ENCODE measurements around the gene RPL4. TPM values are rescaled to one million over a fixed set of nuclear protein-coding genes. Genes with fewer than 3 reads are reported as not detected.
A peak's percentile ranks its signal among the peaks of the same experiment; 100 is the strongest.

Gene RPL4
- total and polyA plus RNA-seq, 10 of the 15 experiments (the other 5 are each of a cell fraction or from before 2014, with no cell fraction given), result 2,004 to 8,888 (median 4,667) TPM

GRCh38 chr15:66498501-66499386 lies 5.9 kb downstream of the RPL4 start:
- ATAC-seq (peak; percentile 13), DNase-seq (ENCODE audit: low read depth, low spot score) (no peak), FAIRE-seq (no peak)
- ChIA-PET SMC1A (ENCODE audit: uncharacterized antibody, unreplicated experiment) (interaction anchor here (0.8 to 6.2 kb wide), 24 partner anchors 24 to 582 kb away, joined by 3 to 51 read pairs (median 4); partner anchors contain the start of gene MAP2K1), POLR2A (interaction anchor here (0.5 to 4.0 kb wide), 7 partner anchors 25 to 711 kb away, joined by 3 to 26 read pairs (median 3); partner anchors contain the start of gene MAP2K1), RAD21 (ENCODE audit: unreplicated experiment) (interaction anchor here (0.5 to 3.2 kb wide), 23 partner anchors 9 to 1715 kb away, joined by 3 to 65 read pairs (median 3); partner anchors contain the start of genes DIS3L and MAP2K1), CTCF (interaction anchor here (0.6 to 5.2 kb wide), 47 partner anchors 8 to 631 kb away, joined by 3 to 103 read pairs (median 5); partner anchors contain the start of genes DIS3L, MAP2K1, MEGF11 and TIPIN)
- WGBS (ENCODE audit: insufficient coverage, insufficient replicate concordance, low lambda C conversion rate, missing lambda C conversion rate), result 48% methylated on average over 3 of the region's 3 CpGs
- peaks cover 7 to 40% of the 10 kb centered on the region in 2 experiments for H3K36me3 ChIP-seq (ENCODE audit: control insufficient read depth in 2 of 2, insufficient read depth in 2 of 2, low read length in 1 of 2)
- H3K4me1 ChIP-seq (ENCODE audit: control insufficient read depth, insufficient read depth, low read length), result peaks cover 4% of the 10 kb centered on the region; the same call in 1 of the 2 replicates
- H3K27me3 ChIP-seq (replicated peaks in 1 of 2; ENCODE audit: control insufficient read depth in 2 of 2, insufficient read depth in 2 of 2, low read length in 1 of 2), result no peaks in the 10 kb centered on the region
- intact Hi-C loops (cut with micrococcal nuclease; ENCODE audit: unreplicated experiment), result loop anchor here (1.0 to 5.0 kb wide), 2 partner anchors 108 to 206 kb away; partner anchors contain the start of gene DIS3L
- no peak overlapping the region for H3K27ac ChIP-seq (ENCODE audit: control insufficient read depth, insufficient read depth)
- BruUV-seq (replicated peaks), result no TSS peak
- H3K79me2 ChIP-seq (ENCODE audit: control insufficient read depth, insufficient read depth, low read length), result peaks cover 52% of the 10 kb centered on the region
- no peak overlapping the region for H3K4me3 ChIP-seq
- no peak overlapping the region for H3K9ac ChIP-seq (ENCODE audit: control insufficient read depth, insufficient read depth, low read length)
- H3K9me3 ChIP-seq (replicated peaks; ENCODE audit: control insufficient read depth, insufficient read depth, low read length), result no peaks in the 10 kb centered on the region
- no peak overlapping the region for H3K4me2 ChIP-seq (ENCODE audit: control insufficient read depth, insufficient read depth)
- H2AFZ ChIP-seq (ENCODE audit: control insufficient read depth, low read depth, low read length), result no peak overlapping the region
- in situ Hi-C loops (cut with MboI), result no loop called here
- H4K20me1 ChIP-seq (ENCODE audit: control insufficient read depth, insufficient read depth), result peaks cover 3% of the 10 kb centered on the region; the same call in 1 of the 2 replicates
- TF ChIP-seq RBBP5 (conservative IDR thresholded peaks at IDR 0.05), result no peak
- no peak for TF ChIP-seq HDAC6 (IDR thresholded peaks at IDR 0.05; ENCODE audit: unreplicated experiment)
- no peak for TF ChIP-seq SUZ12 (IDR thresholded peaks at IDR 0.05; ENCODE audit: unreplicated experiment)
- no peak for TF ChIP-seq TCF12 (IDR thresholded peaks at IDR 0.05; ENCODE audit: low read depth, low read length)
- TF ChIP-seq POU2F2 (IDR thresholded peaks at IDR 0.05; ENCODE audit: borderline replicate concordance, low read depth, low read length), result no peak
- TF ChIP-seq POLR2AphosphoS5 (IDR thresholded peaks at IDR 0.05; ENCODE audit: low read length), result peak; percentile 55
- TF ChIP-seq ZNF384 (IDR thresholded peaks at IDR 0.05; ENCODE audit: borderline replicate concordance, low read depth, low read length), result no peak
- TF ChIP-seq, protein P1, sequence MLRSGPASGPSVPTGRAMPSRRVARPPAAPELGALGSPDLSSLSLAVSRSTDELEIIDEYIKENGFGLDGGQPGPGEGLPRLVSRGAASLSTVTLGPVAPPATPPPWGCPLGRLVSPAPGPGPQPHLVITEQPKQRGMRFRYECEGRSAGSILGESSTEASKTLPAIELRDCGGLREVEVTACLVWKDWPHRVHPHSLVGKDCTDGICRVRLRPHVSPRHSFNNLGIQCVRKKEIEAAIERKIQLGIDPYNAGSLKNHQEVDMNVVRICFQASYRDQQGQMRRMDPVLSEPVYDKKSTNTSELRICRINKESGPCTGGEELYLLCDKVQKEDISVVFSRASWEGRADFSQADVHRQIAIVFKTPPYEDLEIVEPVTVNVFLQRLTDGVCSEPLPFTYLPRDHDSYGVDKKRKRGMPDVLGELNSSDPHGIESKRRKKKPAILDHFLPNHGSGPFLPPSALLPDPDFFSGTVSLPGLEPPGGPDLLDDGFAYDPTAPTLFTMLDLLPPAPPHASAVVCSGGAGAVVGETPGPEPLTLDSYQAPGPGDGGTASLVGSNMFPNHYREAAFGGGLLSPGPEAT (IDR thresholded peaks at IDR 0.05; ENCODE audit: low read depth), result no peak
- TF ChIP-seq MYB (IDR thresholded peaks at IDR 0.05; ENCODE audit: borderline replicate concordance, low read depth, low read length), result no peak
- TF ChIP-seq, protein P2, sequence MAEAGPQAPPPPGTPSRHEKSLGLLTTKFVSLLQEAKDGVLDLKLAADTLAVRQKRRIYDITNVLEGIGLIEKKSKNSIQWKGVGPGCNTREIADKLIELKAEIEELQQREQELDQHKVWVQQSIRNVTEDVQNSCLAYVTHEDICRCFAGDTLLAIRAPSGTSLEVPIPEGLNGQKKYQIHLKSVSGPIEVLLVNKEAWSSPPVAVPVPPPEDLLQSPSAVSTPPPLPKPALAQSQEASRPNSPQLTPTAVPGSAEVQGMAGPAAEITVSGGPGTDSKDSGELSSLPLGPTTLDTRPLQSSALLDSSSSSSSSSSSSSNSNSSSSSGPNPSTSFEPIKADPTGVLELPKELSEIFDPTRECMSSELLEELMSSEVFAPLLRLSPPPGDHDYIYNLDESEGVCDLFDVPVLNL (IDR thresholded peaks at IDR 0.05; ENCODE audit: low read depth, low read length), result no peak
- no peak for TF ChIP-seq CEBPB (IDR thresholded peaks at IDR 0.05; ENCODE audit: borderline replicate concordance in 1 of 2, low read depth in 2 of 2, low read length in 2 of 2)
- TF ChIP-seq CBX5 (IDR thresholded peaks at IDR 0.05; ENCODE audit: low read depth), result no peak
- no peak for TF ChIP-seq RFX5 (IDR thresholded peaks at IDR 0.05; ENCODE audit: low read depth, low read length)
- TF ChIP-seq EZH2 (IDR thresholded peaks at IDR 0.05; ENCODE audit: borderline replicate concordance, control insufficient read depth, low read depth, low read length), result no peak
- TF ChIP-seq RAD21 (IDR thresholded peaks at IDR 0.05; ENCODE audit: insufficient read depth, low read depth, low read length), result peak; percentile 41; the same call in 1 of the 2 replicates
- no peak for TF ChIP-seq POLR2A (IDR thresholded peaks at IDR 0.05; ENCODE audit: low read depth, low read length)
- TF ChIP-seq NR2C1 (IDR thresholded peaks at IDR 0.05), result no peak
- no peak for TF ChIP-seq IRF4 (IDR thresholded peaks at IDR 0.05; ENCODE audit: low read depth, low read length)
- TF ChIP-seq RAD51 (IDR thresholded peaks at IDR 0.05), result no peak
- no peak for TF ChIP-seq TCF3 (IDR thresholded peaks at IDR 0.05; ENCODE audit: borderline replicate concordance, insufficient read depth, low read depth, low read length)
- TF ChIP-seq FOXM1 (IDR thresholded peaks at IDR 0.05; ENCODE audit: low read depth, low read length), result no peak
- TF ChIP-seq KDM1A (IDR thresholded peaks at IDR 0.05; ENCODE audit: borderline replicate concordance), result no peak

Data from GM12878 (cell line).